ENCODE data around the gene KCNAB1. TPM values are rescaled to one million over a fixed set of nuclear protein-coding genes. Genes with fewer than 3 reads are reported as not detected.

Gene KCNAB1
- total and polyA plus RNA-seq, 2 donors (not counting 3 experiments of a cell fraction or from before 2014, with no cell fraction given) = 0.21 TPM; not detected in 1

GRCh38 chr3:156107504-156107903, 12.9 kb upstream of the KCNAB1 start:
- Histone ChIP-seq H3K27ac (ENCODE audit: insufficient read depth, low read depth, low read length) (no peak overlapping the region), H3K9me3 (replicated peaks; ENCODE audit: control insufficient read depth, insufficient read depth, low read length) (no peaks in the 10 kb centered on the region), H2AFZ (ENCODE audit: low read depth, low read length) (no peak overlapping the region), H3K27me3 (ENCODE audit: control insufficient read depth in 2 of 2, insufficient read depth in 2 of 2, low read length in 2 of 2) (peaks cover 1 to 2% of the 10 kb centered on the region in 2 experiments), H3K4me3 (replicated peaks in 1 of 3; ENCODE audit: insufficient read depth in 1 of 3, low read depth in 1 of 3, low read length in 3 of 3) (no peak overlapping the region), H3K79me2 (ENCODE audit: control insufficient read depth, insufficient read depth, low read length) (no peaks in the 10 kb centered on the region), H3K4me1 (ENCODE audit: control insufficient read depth, extremely low read depth, insufficient read depth, low read length) (no peaks in the 10 kb centered on the region), H3K9me1 (replicated peaks; ENCODE audit: control insufficient read depth, extremely low read depth, insufficient read depth, low read length) (no peaks in the 10 kb centered on the region), H4K20me1 (replicated peaks; ENCODE audit: control insufficient read depth, extremely low read depth, insufficient read depth, low read length) (no peaks in the 10 kb centered on the region), H3K9ac (replicated peaks; ENCODE audit: extremely low read depth, insufficient read depth, low read length) (no peak overlapping the region), H3K36me3 (ENCODE audit: control insufficient read depth in 2 of 2, extremely low read depth in 1 of 2, insufficient read depth in 2 of 2, low read length in 2 of 2) (no peaks in the 10 kb centered on the region), H3K4me2 (ENCODE audit: insufficient read depth, low read length) (no peak overlapping the region)
- ChIA-PET CTCF (interaction anchor here (1.1 kb wide), 1 partner anchor 367 kb away, joined by 3 read pairs; no protein-coding TSS in a partner anchor), POLR2A (no interaction called here)
- FAIRE-seq (no peak), DNase-seq (ENCODE audit: low read depth, low spot score) (no peak)
- intact Hi-C loops (cut with micrococcal nuclease) = no loop called here
- no TSS peak for BruUV-seq (replicated peaks)
- TF ChIP-seq FOS (IDR thresholded peaks at IDR 0.05; ENCODE audit: borderline replicate concordance, insufficient read depth, low read length) (no peak), POLR2AphosphoS5 (IDR thresholded peaks at IDR 0.05; ENCODE audit: insufficient read depth, low read depth, low read length) (no peak), CTCF (IDR thresholded peaks at IDR 0.05; ENCODE audit: extremely low read depth in 1 of 2, insufficient read depth in 1 of 2, low read depth in 1 of 2, low read length in 2 of 2) (no peak), MYC (IDR thresholded peaks at IDR 0.05; ENCODE audit: low read depth, low read length) (no peak), GATA2 (IDR thresholded peaks at IDR 0.05; ENCODE audit: insufficient read depth, insufficient read length, low read depth, low read length) (no peak), POLR2A (IDR thresholded peaks at IDR 0.05; ENCODE audit: low read depth, low read length) (no peak), EZH2 (IDR thresholded peaks at IDR 0.05; ENCODE audit: borderline replicate concordance, low read depth, low read length, severe bottlenecking) (no peak), MAX (IDR thresholded peaks at IDR 0.05; ENCODE audit: insufficient read depth, insufficient read length) (no peak), JUN (IDR thresholded peaks at IDR 0.05; ENCODE audit: borderline replicate concordance, insufficient read depth, insufficient read length, low read depth) (no peak)
- dilution Hi-C loops (cut with MboI; ENCODE audit: extremely low pct_ligation_motif_present, low sequenced_read_pairs) = no loop called here

Measured in endothelial cell of umbilical vein (primary cell).